Measurements from ENCODE around the gene AP5B1.

Gene AP5B1

DNA sequence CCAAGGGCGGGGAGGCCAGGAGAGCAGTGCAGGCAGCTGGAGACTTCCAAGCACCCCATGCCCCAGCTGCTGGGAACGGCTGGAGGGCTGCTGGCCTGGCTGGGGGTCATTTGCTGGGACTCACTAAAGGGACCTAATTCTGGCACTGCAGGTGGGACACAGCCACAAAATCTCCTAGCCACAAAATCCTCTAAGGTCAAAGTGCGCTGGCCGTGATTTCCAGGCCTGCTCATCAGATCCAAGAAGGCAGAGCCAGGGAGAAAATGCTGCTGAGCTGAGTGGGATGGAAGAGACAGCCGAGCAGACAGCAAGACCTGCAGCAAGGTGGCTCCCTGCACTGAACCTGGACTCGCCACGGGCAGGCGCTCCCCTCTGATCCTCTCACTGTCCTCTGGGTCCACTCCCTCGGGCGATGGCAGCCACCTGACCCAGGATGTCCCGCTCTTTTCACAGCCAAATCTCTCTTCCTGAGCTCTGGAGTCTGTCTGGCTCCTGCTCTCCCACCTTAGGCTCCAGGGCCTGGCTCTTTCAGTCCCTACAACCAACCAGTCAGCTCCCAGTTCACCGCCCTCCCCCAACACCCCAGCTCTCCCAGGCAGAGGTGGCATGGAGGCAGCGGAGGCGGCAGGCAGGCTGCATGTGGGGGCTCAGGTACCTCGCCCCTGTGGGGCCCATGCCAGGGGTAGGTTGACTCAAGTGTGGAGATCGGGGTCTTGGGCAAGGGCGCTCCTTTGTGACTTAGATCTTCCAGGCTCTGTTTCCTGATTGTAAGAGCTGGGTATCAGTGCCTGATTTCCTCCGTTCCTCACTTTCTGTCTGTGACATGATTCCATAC lies 20.6 kb upstream of the AP5B1 start:
- DNase-seq (ENCODE audit: low read depth): no peak
- TF ChIP-seq CTCF (conservative IDR thresholded peaks at IDR 0.05; ENCODE audit: low read depth, low read length): no peak
- no peak overlapping the region for H3K4me3 ChIP-seq (ENCODE audit: low read length)

- DNase-seq (ENCODE audit: low read depth): no peak
- no peak for TF ChIP-seq CTCF (conservative IDR thresholded peaks at IDR 0.05; ENCODE audit: low read depth, low read length)
- H3K4me3 ChIP-seq (ENCODE audit: low read length): no peak overlapping the region
These were observed 18.1 kb upstream of the AP5B1 start for GRCh38 chr11:65798882-65799281.

- DNase-seq (ENCODE audit: low read depth): no peak
- no peak for TF ChIP-seq CTCF (conservative IDR thresholded peaks at IDR 0.05; ENCODE audit: low read depth, low read length)
- H3K4me3 ChIP-seq (ENCODE audit: low read length): no peak overlapping the region
These were observed 16.9 kb upstream of the AP5B1 start for GRCh38 chr11:65797711-65798110.

- DNase-seq (ENCODE audit: low read depth): no peak
These were observed 16.2 kb upstream of the AP5B1 start for GRCh38 chr11:65796726-65797601.

DNA sequence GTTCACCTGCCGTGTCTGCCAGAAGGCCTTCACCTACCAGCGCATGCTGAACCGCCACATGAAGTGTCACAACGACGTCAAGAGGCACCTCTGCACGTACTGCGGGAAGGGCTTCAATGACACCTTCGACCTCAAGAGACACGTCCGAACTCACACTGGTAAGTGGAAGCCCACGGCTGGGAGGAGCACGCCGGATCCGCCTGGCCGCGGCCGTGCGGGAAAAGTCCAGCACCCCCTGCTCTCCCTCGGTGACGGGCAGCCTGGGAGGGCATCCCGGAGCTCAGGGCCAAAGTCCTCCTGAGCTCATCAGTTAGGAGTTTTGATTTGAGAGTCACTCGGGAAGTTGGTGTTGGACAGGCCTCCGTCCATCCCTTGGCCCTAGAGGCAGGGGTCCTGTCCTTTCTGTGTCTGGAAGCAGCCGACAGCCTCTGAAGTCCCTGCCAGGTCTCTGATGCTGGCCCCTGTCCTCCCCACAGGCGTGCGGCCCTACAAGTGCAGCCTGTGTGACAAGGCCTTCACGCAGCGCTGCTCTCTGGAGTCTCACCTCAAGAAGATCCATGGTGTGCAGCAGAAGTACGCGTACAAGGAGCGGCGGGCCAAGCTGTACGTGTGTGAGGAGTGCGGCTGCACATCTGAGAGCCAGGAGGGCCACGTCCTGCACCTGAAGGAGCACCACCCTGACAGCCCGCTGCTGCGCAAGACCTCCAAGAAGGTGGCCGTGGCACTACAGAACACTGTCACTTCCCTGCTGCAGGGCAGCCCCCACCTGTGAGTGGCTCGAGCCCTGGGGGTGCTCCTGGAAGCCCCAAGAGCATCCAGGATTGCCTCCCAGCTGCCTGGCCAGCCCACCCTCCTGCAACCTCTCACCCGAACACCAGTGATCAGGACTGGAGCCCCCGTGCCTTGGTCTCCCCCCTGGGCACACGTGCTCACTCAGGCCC lies 14.1 kb upstream of the AP5B1 start:
- no peak for DNase-seq (ENCODE audit: low read depth)

More at GRCh38 chr11:65796726-65797601, 16.2 kb upstream of the AP5B1 start:
- H3K4me3 ChIP-seq (ENCODE audit: low read length): no peak overlapping the region
- no peak for TF ChIP-seq CTCF (conservative IDR thresholded peaks at IDR 0.05; ENCODE audit: low read depth, low read length)

More for the DNA sequence above, 14.1 kb upstream of the AP5B1 start:
- no peak for TF ChIP-seq CTCF (conservative IDR thresholded peaks at IDR 0.05; ENCODE audit: low read depth, low read length)
- no peak overlapping the region for H3K4me3 ChIP-seq (ENCODE audit: low read length)
